Lower leg skin (tissue), 4 donors: ENCODE results near the gene LMF2. TPM values are rescaled to one million over a fixed set of nuclear protein-coding genes. Genes with fewer than 3 reads are reported as not detected.
"Not testable (repeated sequence)": the region's sequence is repeated elsewhere in the genome, so short reads cannot be mapped to it uniquely, and the experiment has no call there.

Source experiments
- DNase-seq, 2 donors: peaks; one replicate each; pipeline ENCODE4 v3.0.0-alpha.2; 2019; ENCODE audit warnings: low spot score in 2 of 2
- H3K4me3 ChIP-seq: fragments of 200-600 bp; sonication (generic); 2 replicates; pipeline ENCODE4 v1.5.1; 2017; ENCODE audit warnings: mild to moderate bottlenecking, low read depth; ENCODE audit not compliant: poor library complexity, severe bottlenecking
- POLR2A ChIP-seq, 2 donors: fragments of 450-650 bp; IDR thresholded peaks; one replicate each; pipeline ENCODE4 v1.6.1; 2016 to 2017; ENCODE audit warnings: antibody characterized with exemption in 2 of 2, mild to moderate bottlenecking in 1 of 2, moderate library complexity in 1 of 2
- WGBS, 2 donors: methylation state at CpG; one replicate each; pipeline ENCODE4 v1.1.5; 2018; 5-methylcytosine and 5-hydroxymethylcytosine counted together
- intact Hi-C: fragments of 100-400 bp; cut with DNase I; formaldehyde crosslinking; loops from one replicate; pipeline ENCODE4 v1.15.0; 2023; ENCODE audit warnings: low total_unique reads
- total RNA-seq, 4 donors: library from RNA; depleted of rRNA; stranded (reverse); fragments of >200 nt; gene quantifications; one replicate each; pipeline ENCODE4 v1.1.0, GENCODE V29; 2016
- TF ChIP-seq, protein P1 (sequence below), 3 donors: fragments of 450-650 bp; IDR thresholded peaks; one replicate each; pipeline ENCODE4 v1.5.1; 2016; ENCODE audit warnings: antibody characterized with exemption in 3 of 3, mild to moderate bottlenecking in 3 of 3, moderate library complexity in 2 of 3

Gene LMF2
- total RNA-seq, 4 donors from 2014 or later, result 34.8 to 47.2 (median 38.8) TPM

DNA sequence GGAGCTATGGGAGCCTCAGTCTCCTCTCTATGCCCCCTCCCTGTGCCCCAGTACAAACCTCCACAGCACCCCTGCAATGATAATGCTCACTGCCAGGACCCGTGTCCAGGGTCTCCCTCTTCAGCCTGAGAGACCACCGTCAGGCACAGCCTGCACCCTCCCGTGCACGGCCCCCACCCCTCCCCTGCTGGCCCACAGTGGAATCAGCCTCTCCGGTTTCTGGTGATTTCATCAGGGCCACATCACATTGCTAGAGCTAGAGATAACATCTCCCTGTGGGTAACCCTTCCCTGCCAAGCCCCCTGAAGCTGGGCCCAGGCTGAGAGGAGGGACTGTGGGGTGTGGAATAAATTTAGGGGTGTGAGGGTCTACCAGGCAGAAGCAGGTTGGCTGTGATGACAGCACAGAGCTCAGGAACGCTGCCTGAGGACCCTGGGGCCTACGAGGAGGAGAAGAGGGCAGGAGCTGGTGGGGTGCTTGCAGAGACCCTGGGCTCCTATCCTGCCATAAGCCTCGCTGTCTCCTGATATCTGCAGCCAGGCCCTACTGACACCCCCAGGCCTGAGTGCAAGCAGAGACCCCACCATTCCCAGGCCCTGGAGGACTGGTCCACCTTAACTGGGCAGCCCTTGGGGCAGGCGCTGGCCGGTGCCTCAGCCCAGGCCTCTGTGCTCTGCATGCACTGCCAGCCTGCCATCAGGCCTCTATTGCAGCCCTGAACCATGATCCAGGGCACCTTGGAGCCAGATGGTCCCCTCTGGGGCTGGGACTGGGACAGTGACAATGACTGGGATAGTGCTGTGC is 38.2 kb upstream of the LMF2 start, which contains the start of gene KLHDC7B:
KLHDC7B (plus strand) TSS at position 378 of the 804 bp plus-strand sequence; CDS start at position 723, 345 bp downstream.
- TF ChIP-seq POLR2A (IDR thresholded peaks at IDR 0.05), result no peak
- TF ChIP-seq, protein P1, sequence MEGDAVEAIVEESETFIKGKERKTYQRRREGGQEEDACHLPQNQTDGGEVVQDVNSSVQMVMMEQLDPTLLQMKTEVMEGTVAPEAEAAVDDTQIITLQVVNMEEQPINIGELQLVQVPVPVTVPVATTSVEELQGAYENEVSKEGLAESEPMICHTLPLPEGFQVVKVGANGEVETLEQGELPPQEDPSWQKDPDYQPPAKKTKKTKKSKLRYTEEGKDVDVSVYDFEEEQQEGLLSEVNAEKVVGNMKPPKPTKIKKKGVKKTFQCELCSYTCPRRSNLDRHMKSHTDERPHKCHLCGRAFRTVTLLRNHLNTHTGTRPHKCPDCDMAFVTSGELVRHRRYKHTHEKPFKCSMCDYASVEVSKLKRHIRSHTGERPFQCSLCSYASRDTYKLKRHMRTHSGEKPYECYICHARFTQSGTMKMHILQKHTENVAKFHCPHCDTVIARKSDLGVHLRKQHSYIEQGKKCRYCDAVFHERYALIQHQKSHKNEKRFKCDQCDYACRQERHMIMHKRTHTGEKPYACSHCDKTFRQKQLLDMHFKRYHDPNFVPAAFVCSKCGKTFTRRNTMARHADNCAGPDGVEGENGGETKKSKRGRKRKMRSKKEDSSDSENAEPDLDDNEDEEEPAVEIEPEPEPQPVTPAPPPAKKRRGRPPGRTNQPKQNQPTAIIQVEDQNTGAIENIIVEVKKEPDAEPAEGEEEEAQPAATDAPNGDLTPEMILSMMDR (IDR thresholded peaks at IDR 0.05), result no peak
- 64 to 81% methylated on average over 8 to 10 of the region's 10 CpGs for WGBS, 2 donors
- H3K4me3 ChIP-seq, result no peak within 1 kb of the TSS
- intact Hi-C loops, result no loop called here
- DNase-seq, result no peak

DNA sequence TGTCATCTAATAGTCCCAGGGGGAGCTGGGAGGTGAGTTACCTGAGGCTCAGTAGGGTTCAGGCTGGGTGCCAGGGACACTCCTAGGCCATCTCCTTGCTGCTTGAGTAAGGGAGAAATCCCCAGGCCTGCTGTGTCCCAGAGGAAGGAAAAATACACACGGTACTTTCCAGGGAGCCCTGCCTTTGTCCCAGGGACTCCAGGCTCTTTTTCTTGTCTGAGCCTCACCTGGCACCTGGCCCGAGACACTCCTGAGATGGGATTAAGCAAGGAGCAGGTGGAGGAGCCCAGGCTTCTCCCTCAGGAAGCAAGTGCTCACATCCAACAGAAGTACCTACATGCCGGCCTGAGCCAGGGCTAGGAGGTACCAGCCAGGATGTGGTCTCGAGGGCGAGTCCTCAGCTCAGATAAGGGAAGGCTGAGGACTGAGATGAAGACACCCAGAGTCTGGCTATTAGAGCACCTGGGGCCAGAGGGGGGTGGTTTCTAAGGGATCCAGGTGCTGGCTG is 37.3 kb upstream of the LMF2 start:
- intact Hi-C loops, result no loop called here

DNA sequence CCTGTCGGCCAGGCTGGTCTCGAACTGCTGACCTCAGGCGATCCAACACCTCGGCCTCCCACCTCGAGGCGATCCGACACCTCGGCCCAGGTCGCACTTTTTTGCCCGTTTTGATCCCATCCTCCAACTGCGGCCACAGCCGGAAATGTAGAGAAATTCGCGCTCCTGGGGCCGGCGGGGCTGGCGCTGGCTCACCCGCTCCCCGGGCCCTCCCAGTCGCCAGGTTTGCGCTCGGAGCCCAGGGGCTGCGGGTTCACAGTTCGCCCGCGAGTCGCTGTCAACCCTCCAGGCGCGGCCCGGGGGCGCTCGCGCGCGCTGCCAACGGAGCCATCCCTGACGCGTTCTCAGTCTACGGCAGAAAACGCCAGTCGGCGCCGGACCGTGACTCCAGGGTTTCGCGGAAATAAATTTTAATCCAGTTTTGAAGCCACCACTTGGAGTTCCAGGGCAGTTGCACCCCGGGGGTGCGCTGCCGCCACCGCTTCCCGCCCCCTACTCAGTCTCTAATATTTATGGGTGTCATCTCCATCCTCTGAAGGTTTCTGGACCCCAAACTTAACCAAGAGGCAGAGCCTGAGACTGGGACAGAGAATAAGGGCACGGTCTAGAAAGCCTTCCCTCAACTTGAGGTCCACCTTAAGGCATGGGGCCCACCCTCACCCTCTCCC is 36.7 kb upstream of the LMF2 start:
- no peak overlapping the region for H3K4me3 ChIP-seq
- intact Hi-C loops, result no loop called here
- TF ChIP-seq, protein P1 (IDR thresholded peaks at IDR 0.05), result no peak
- TF ChIP-seq POLR2A (IDR thresholded peaks at IDR 0.05), result no peak
- DNase-seq, result peak in 1 of 2 donors; percentile 96
- WGBS, 2 donors, result 5 to 7% methylated on average over 41 to 52 of the region's 52 CpGs

More for the DNA sequence above, 37.3 kb upstream of the LMF2 start:
- H3K4me3 ChIP-seq, result no peak overlapping the region
- WGBS, 2 donors, result 33 to 63% methylated on average over 5 of the region's 5 CpGs
- no peak for TF ChIP-seq POLR2A (IDR thresholded peaks at IDR 0.05)
- TF ChIP-seq, protein P1 (IDR thresholded peaks at IDR 0.05), result no peak
- DNase-seq, result peak in 1 of 2 donors; percentile 55

DNA sequence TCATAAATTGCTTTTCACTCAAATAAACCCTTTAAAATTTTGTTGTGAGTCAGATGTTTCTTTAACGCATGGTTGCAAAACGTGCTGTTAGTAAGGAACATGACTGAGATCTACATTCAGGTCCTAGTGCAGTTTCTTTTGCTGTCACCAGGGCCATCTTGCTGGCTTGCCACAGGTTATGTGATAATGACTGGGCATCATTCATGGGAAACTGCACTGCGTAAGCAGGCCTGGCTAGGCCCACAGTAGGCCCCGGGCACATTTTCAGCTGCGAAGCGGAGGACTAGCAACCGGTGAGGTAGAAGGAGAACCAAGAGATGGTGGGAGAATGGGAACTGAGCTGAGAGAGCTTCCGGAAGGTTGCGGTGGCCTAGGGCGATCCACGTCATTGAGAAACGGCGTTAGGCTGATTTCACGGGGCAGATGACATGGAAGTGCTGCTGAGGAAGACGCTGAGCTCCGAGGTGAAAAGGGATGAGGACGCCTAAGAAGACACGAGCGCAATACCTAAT is 35.0 kb upstream of the LMF2 start:
- WGBS, 2 donors, result 78 to 90% methylated on average over 19 of the region's 19 CpGs
- intact Hi-C loops, result no loop called here
- DNase-seq, result no peak
- no peak for TF ChIP-seq POLR2A (IDR thresholded peaks at IDR 0.05)
- TF ChIP-seq, protein P1 (IDR thresholded peaks at IDR 0.05), result no peak
- H3K4me3 ChIP-seq, result no peak overlapping the region

DNA sequence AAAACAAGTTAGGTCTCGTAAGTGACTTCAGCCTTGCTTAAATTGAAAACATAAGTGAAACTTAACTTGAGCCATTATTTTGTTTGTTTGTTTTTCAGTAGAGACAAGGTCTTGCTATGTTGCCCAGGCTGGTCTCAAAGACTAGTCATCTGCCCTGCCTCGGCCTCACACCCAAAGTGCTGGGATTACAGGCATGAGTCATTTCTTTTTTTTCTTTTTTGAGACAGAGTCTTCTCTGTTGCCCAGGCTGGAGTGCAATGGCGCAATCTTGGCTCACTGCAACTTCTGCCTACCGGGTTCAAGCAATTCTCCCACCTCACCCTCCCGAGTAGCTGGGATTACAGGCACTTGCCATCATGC is 34.1 kb upstream of the LMF2 start:
- H3K4me3 ChIP-seq, intact Hi-C loops: not testable (repeated sequence)
- peak in 1 of 2 donors; percentile 67 for DNase-seq
- 23 to 34% methylated on average over 5 of the region's 5 CpGs for WGBS, 2 donors

DNA sequence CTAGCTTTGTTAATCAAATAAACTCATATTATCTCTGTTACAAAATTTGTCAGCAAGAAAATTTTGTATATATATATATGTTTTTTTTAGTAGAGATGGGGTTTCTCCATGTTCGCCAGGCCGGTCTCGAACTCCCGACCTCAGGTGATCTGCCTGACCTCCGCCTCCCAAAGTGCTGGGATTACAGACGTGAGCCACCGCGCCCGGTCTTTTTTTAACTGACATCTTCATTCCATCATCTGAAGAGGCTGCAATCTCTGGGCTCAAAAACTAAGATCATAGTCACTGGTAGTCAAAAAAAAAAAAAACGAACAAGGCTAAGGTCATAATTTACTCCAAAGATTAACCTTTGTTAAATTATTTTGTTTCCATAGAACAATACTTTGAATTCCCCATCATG is 32.9 kb upstream of the LMF2 start:
- no peak for TF ChIP-seq POLR2A (IDR thresholded peaks at IDR 0.05)
- TF ChIP-seq, protein P1 (IDR thresholded peaks at IDR 0.05), result no peak
- no peak overlapping the region for H3K4me3 ChIP-seq
- intact Hi-C loops, result no loop called here
- 82 to 86% methylated on average over 10 of the region's 10 CpGs for WGBS, 2 donors
- DNase-seq, result no peak
